SHP77 (cell line): ENCODE measurements around the gene HNRNPH3.
A peak's percentile ranks its signal among the peaks of the same experiment; 100 is the strongest.
"Not testable (repeated sequence)": the region's sequence is repeated elsewhere in the genome, so short reads cannot be mapped to it uniquely, and the experiment has no call there.

Source experiments
- DNase-seq, 2 experiments: peaks; one replicate each; lab custom pipeline; 2025; lab: John Stamatoyannopoulos, UW

The HNRNPH3 gene, protein sequence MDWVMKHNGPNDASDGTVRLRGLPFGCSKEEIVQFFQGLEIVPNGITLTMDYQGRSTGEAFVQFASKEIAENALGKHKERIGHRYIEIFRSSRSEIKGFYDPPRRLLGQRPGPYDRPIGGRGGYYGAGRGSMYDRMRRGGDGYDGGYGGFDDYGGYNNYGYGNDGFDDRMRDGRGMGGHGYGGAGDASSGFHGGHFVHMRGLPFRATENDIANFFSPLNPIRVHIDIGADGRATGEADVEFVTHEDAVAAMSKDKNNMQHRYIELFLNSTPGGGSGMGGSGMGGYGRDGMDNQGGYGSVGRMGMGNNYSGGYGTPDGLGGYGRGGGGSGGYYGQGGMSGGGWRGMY

DNA sequence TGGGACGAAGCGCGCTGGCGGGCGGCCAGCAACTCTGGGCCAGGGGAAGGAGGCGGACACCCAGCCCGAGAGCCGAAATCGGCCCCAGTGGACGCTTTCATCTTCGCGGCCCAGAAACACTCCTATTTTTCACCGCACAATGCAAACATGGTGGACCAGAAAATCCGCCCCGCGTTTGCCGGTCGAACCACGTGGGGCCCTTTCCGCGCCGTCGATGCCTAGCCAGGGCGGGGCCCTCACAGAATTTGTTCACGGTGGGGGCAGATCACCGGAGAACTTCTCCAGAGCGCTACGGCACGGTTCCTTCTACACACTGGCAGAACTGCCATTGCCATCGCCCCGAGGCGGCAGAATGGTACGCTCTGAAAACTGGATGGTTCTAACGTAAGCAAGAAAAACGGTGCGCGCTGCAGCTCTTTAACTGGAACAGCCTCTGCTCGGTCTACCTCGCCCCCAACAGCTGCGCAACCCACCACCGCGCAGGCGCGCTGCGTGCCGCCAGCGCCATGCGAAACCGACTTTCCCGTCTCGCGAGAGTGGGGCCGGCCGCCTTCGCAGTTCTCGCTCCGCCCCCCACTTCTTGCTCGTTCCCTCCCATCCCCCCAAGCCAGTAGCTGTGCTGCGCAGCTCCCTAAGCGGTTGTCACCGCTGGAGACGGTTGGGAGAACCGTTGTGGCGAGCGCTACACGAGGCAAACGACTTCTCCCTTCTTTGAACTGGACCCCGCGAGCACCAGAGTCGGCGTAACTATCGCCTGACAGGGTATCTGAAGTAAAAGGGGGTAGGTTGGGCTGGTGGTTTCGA, at the start of gene HNRNPH3:
TSS of gene HNRNPH3 (plus strand) at position 610 of the 804 bp plus-strand sequence. CDS start 5,158 bp downstream, outside the sequence.
- DNase-seq: peak; percentile 70 to 81

GRCh38 chr10:68284062-68285001, 47.5 kb upstream of the HNRNPH3 start:
- DNase-seq: no peak

GRCh38 chr10:68288717-68289116, 43.1 kb upstream of the HNRNPH3 start:
- no peak for DNase-seq

DNA sequence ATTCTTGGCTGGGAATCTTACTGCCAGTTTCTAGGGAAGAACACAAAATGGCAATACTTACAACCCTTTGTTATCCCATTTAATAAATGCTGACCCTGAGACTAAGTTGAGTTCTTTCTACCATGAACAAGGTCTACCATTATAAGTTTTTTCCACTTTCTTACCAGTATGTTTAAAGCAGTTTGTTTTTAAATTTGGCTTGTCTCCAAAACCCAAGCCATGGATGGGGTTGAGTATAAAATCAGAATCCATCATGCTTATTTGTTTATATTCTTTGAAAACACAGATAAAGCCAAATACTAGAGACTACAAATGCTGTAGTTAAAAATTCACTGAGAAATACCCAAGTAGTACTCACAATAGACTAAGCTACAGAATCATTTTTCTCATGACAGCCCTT, 41.1 kb upstream of the HNRNPH3 start:
- DNase-seq: no peak

GRCh38 chr10:68296843-68297663, 34.8 kb upstream of the HNRNPH3 start:
- no peak for DNase-seq

DNA sequence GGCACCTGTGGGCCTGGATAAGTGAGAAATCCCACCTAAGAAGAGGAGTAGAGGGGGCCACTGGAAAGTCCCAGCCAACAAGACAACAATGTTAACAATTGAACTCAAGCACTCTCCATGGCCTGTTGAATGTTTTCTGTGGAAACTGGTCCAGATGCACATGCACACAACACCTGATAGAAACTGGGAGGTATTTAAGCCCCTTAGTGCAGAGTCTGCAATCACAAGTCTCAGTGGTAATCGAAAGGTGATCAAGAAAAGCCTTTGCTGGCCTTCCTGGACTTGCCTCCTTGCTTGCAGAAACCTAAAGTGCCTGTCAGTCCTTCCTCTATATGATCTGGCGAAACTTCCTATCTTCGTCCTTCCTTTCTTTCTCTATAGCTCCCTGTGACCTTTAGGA, 30.6 kb upstream of the HNRNPH3 start:
- no peak for DNase-seq

DNA sequence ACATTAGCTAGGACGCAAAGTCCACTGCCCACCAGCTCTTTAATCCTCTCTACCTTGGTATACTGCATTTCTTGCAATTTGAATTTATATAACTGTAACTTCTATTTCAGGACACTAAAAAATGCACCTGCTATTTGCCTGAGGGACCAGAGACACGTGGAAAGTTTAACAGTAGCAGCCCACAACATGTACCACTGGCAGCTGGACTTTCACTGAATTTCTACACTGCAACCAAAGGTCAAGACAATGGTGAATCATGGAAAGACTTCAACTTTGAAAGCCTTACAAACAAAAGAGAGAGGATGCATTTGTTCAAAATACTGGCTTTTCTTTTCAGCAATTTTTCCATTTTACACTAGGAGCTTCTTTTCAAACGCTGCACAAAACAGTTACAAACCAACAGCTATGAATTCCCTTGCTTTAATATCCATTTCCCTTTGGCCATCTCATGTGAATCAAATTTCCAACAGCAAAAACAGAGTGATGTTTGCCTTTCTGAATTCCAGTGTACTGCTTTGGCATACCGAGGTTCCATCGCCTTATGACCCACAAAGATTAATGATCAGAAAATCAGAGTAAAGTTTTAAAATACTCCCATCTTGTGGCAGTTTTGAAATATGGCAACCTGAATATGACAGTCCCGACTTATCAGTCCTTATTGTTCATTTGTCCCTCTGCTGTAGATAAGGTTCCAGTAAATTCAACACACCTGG, 29.9 kb upstream of the HNRNPH3 start:
- DNase-seq: peak in 1 of 2 experiments; percentile 40

- no peak for DNase-seq
These were observed 29.4 kb upstream of the HNRNPH3 start for GRCh38 chr10:68302503-68302823.

GRCh38 chr10:68302871-68303270, 29.0 kb upstream of the HNRNPH3 start:
- DNase-seq: no peak

DNA sequence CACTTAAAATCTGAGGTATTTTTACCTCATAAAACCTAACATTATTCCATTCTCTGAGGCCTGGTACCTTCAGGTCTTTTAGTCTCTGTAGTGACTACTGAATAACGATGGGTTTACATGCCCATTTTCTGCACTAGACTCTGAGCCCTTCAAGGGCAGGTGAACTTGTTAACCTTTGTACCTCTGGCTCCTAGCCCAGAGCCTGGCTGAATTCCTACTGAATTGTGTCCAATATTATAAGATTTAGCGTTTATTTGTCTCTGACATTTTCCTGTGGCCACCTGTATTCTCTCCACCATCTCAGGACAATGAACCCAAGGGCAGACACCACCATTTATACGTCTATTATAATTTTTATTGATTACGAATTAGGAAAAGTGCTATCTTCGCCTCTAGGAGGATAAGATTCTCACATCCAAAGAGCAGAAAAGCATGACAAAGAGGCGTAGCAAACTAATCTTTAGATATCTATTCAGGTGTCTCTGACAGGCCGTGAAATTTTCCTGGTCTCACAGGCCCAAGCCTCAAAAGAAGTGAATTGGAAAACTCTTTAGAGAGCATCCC, 27.9 kb upstream of the HNRNPH3 start:
- DNase-seq: no peak

- DNase-seq: no peak
These were observed 26.0 kb upstream of the HNRNPH3 start for GRCh38 chr10:68305854-68306253.

- DNase-seq: no peak
These were observed 21.3 kb upstream of the HNRNPH3 start for GRCh38 chr10:68310531-68310930.

- not testable (repeated sequence) for DNase-seq
These were observed 16.9 kb upstream of the HNRNPH3 start for GRCh38 chr10:68314930-68315329.

DNA sequence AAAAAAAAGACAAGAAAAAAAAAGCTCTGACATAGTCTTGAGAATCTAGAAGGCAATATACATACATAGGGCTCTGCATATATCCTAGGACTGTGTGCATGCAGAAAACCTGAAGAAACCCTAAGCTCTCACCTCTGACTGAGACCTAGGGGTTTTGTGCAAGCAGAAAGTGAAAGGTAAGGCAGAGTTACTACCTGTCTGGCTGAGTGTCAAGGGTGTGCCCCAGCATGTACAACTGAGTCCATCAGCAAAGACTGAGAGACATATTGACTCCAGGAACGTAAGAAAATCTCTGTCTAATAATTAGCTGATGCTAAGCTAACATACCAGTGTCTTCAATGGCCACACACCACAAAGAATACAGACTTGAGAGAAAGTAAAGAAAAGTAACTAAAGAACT, 16.3 kb upstream of the HNRNPH3 start:
- no peak for DNase-seq

GRCh38 chr10:68318331-68319059, 13.4 kb upstream of the HNRNPH3 start:
- DNase-seq: no peak

- DNase-seq: not testable (repeated sequence)
These were observed 7.5 kb upstream of the HNRNPH3 start for GRCh38 chr10:68324396-68324795.

- DNase-seq: no peak
These were observed 3.7 kb upstream of the HNRNPH3 start for GRCh38 chr10:68327889-68328786.

DNA sequence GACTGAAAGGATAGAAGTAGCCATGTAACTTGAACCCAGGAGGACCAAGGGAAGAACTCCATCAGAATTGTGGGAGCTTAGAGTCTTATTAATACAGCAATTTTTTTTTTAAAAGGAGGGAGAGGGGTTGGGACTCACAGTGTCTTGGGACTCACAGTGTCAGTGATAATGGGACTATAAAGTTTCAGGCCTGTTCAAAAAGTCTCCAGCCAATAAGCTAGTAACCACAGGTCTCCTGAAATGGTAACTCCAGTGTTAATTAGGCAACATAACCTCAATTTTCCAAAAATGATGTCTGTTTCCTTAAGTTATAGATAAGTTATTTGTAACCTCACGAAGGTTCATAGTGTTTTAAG, 2.4 kb upstream of the HNRNPH3 start:
- no peak for DNase-seq
